Effector memory CD8-positive, alpha-beta T cell (primary cell): ENCODE results near the gene POLR3E.
A peak's percentile ranks its signal among the peaks of the same experiment; 100 is the strongest.
"Not testable (repeated sequence)": the region's sequence is repeated elsewhere in the genome, so short reads cannot be mapped to it uniquely, and the experiment has no call there.

Source experiments
- ATAC-seq: fragments of 150-1000 bp; cut with Tn5 transposase; replicated peaks from 2 replicates; pipeline ENCODE4 v1.10.0; 2021; ENCODE audit warnings: mild to moderate bottlenecking, moderate library complexity
- DNase-seq, 3 experiments: peaks; one replicate each; pipeline ENCODE4 v3.0.0; 2021
- H3K27ac Mint-ChIP-seq, 2 donors: one replicate each; pipeline ENCODE4 v1.8.0; 2022; ENCODE audit warnings: mild to moderate bottlenecking in 2 of 2, mixed read lengths in 2 of 2, moderate library complexity in 2 of 2
- H3K27me3 Mint-ChIP-seq, 2 donors: one replicate each; pipeline ENCODE4 v1.8.0; 2022; ENCODE audit warnings: mixed read lengths in 2 of 2
- H3K36me3 Mint-ChIP-seq: one replicate; pipeline ENCODE4 v1.8.0; 2022; ENCODE audit warnings: mild to moderate bottlenecking, moderate library complexity, mixed read lengths; ENCODE audit not compliant: insufficient read depth
- H3K4me1 Mint-ChIP-seq, 2 donors: one replicate each; pipeline ENCODE4 v1.8.0; 2022; ENCODE audit warnings: low read depth in 2 of 2, mixed read lengths in 2 of 2
- H3K4me3 Mint-ChIP-seq, 2 donors: one replicate each; pipeline ENCODE4 v1.8.0; 2022; ENCODE audit warnings: mild to moderate bottlenecking in 2 of 2, mixed read lengths in 2 of 2, moderate library complexity in 2 of 2
- H3K9me3 Mint-ChIP-seq, 2 donors: one replicate each; pipeline ENCODE4 v1.8.0; 2022; ENCODE audit warnings: mixed read lengths in 2 of 2

Gene POLR3E

DNA sequence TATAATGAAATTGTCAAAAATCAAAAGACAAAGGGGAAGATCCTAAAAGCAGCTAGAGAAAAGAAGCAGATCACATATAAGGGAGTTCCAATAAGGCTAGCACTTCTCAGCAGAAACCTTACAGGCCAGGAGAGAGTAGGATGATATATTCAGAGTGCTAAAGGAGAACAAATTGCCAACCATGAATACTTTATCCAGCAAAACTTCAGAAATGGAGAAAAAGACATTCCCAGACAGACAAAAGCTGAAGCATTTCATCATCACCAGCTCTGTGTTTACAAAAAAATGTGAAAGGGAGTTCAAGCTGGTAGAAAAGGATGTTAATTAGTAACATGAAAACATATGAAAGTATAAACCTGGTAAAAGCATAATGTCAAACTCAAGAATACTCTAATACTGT lies 39.8 kb downstream of the POLR3E start:
- Mint-ChIP-seq H3K27ac (no peak overlapping the region), H3K27me3 (no peaks in the 10 kb centered on the region), H3K4me3 (no peak overlapping the region), H3K4me1 (peaks cover 0 to 3% of the 10 kb centered on the region in 2 donors), H3K9me3 (peaks cover 5 to 20% of the 10 kb centered on the region in 2 donors), H3K36me3 (peaks cover 44% of the 10 kb centered on the region)
- ATAC-seq (no peak), DNase-seq (no peak)

DNA sequence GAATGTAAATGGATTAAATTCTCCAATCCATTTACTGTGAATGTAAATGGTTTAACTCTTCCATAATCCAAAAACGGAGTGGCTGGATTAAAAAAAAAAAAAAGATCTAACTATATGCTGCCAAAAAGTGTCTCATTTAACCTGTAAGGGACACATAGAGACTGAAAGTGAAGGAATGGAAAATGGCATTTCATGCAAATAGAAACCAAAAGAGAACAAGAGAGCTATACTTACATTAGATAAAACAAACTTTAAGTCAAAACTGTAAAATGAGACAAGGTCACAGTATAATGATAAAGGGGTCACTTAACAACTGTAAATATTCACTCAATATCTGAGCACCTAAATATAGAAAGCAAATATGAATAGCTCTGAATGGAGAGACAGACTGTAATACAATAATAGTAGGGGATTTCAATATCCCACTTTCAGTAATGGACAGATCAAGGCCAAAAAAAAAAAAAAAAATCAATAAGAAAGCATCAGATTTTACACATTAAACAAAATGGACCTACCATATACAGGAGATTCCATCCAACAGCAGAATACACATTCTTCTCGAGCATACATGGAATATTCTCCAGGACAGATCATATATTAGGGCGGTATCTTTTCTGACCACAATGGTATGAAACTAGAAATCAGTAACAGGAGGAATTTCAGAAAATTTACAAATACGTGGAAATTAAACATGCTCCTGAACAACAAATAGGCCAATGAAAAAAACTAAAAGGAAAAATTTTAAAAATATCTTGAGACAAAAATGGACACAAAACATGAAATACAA lies 40.8 kb downstream of the POLR3E start:
- peaks cover 37% of the 10 kb centered on the region for H3K36me3 Mint-ChIP-seq
- no peak for ATAC-seq
- peaks cover 5 to 20% of the 10 kb centered on the region in 2 donors for H3K9me3 Mint-ChIP-seq
- no peaks in the 10 kb centered on the region for H3K4me1 Mint-ChIP-seq
- no peak overlapping the region for H3K4me3 Mint-ChIP-seq
- no peaks in the 10 kb centered on the region for H3K27me3 Mint-ChIP-seq
- no peak for DNase-seq
- peak overlapping the region; percentile 3 to 16 for H3K27ac Mint-ChIP-seq

DNA sequence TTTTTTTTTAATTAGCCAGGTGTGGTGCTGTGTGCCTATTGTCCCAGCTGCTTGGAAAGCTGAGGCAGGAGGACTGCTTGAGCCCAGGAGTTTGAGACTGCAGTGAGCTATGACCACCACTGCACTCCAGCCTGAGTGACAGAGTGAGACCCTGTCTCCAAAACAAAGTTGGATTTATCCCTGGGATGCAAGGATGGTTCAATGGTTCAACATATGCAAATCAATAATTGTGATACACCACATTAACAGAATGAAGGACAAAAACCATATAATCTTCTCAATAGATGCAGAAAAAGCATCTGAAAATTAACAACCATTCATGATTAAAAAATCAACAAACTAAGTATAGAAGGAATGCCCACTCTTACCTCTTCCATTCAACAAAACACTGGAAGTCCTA lies 43.7 kb downstream of the POLR3E start:
- peaks cover 32% of the 10 kb centered on the region for H3K36me3 Mint-ChIP-seq
- H3K9me3 Mint-ChIP-seq, result peaks cover 5 to 20% of the 10 kb centered on the region in 2 donors
- H3K27ac Mint-ChIP-seq, result no peak overlapping the region
- H3K4me3 Mint-ChIP-seq, result no peak overlapping the region
- no peaks in the 10 kb centered on the region for H3K4me1 Mint-ChIP-seq
- DNase-seq, result no peak
- H3K27me3 Mint-ChIP-seq, result no peaks in the 10 kb centered on the region
- ATAC-seq, result no peak

DNA sequence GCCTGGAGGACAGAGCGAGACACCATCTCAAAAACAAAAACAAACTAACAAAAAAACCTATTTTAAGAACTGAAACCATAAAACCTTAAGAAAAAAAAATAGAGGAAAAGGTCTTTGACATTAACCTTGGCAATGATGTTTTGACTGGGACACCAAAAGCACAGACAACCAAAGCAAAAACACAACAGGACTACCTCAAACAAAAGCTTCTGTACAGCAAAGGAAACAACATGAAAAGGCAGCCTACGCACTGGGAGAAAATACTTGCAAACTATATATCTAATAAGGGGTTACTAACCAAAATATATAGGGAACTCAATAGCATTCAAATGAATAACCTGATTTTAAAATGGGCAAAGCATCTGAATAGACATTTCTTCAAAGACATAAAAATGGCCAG lies 44.9 kb downstream of the POLR3E start:
- Mint-ChIP-seq H3K4me3 (no peak overlapping the region), H3K36me3 (peaks cover 33% of the 10 kb centered on the region), H3K9me3 (peaks cover 0 to 9% of the 10 kb centered on the region in 2 donors), H3K27me3 (no peaks in the 10 kb centered on the region), H3K27ac (no peak overlapping the region), H3K4me1 (peaks cover 1 to 4% of the 10 kb centered on the region in 2 donors)
- ATAC-seq (no peak), DNase-seq (no peak)

DNA sequence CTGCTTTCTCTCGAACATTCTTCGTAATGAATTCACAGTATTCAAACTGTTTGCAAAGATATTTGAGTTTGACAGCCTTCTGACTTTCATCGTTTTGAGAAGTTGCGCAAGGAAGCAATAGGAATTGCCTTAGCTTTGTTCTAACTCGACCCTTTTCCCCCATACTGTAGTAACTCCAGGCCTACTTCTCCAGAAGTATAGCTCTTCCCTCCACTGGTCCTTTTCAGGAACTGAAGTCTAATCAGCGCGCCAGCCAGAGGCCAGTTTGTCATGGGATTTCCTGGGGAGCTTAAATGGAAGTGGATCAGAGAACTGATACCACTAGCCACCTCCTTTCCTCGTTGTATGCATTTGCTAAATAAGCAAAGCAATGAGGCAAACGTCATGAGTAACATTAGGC lies 49.3 kb downstream of the POLR3E start:
- no peak for DNase-seq
- Mint-ChIP-seq H3K27me3 (no peaks in the 10 kb centered on the region), H3K9me3 (no peaks in the 10 kb centered on the region), H3K27ac (peak overlapping the region; percentile 26 to 76), H3K4me1 (peaks cover 1 to 4% of the 10 kb centered on the region in 2 donors), H3K4me3 (no peak overlapping the region), H3K36me3 (peaks cover 48% of the 10 kb centered on the region)
- ATAC-seq, result no peak

DNA sequence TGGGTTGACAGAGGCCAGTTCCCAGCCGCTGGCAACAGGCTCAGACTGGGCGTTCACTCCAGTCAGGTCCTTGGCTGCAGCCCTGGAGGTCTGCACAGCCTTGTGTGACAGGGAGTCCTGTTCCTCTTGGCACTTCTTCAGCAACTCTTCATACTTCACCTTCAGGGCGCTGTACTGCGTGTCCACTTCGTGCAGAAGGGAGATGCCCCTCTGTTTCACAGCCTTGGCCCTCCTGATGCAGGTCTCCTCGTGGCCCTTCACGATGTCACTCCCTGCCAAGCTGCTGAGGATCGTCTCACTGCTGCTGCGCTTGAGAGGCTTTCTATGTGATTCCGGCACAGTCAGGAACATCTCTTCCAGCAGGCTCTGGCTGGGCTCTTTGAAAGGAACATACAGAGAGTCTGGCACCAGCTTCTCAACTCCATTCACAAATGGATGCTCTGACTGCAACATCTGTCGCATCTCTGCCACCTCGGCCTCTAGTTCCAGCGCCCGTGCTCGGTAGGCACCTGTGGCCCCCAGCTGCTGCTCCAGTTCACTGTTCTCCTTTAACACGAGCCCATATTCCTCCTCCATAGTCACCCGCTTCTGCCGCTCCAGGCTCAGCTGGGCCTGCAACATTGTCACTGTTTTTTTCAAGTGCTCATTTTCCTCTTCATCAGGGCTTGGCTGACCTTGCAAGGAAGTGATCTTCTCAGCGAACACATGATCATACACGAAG lies 50.1 kb downstream of the POLR3E start:
- DNase-seq (no peak), ATAC-seq (no peak)
- H3K36me3 Mint-ChIP-seq, result peaks cover 48% of the 10 kb centered on the region
- H3K9me3 Mint-ChIP-seq, result no peaks in the 10 kb centered on the region
- H3K27ac Mint-ChIP-seq, result peak overlapping the region; percentile 26 to 76
- no peak overlapping the region for H3K4me3 Mint-ChIP-seq
- peaks cover 1 to 4% of the 10 kb centered on the region in 2 donors for H3K4me1 Mint-ChIP-seq
- no peaks in the 10 kb centered on the region for H3K27me3 Mint-ChIP-seq

DNA sequence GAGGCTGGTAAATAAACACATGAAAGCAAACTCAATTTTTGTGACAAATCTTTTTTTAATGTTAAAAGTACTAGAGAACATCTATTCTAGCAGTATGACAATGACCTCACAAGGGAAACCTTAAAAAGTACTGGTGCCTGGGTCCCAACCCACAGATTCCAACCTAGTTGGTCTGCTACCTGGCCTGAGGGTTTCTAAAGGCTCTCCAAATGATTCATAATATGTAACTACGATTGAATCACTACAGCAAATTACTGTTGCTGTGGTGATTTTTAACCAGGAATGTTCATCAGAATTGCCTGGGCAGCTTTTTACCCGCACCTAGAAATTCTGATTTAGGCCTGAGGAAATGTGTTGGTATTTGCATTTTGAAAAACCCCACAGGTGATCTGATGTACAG lies 51.1 kb downstream of the POLR3E start:
- H3K9me3 Mint-ChIP-seq, result no peaks in the 10 kb centered on the region
- peak overlapping the region; percentile 26 to 60 for H3K27ac Mint-ChIP-seq
- no peaks in the 10 kb centered on the region for H3K27me3 Mint-ChIP-seq
- H3K36me3 Mint-ChIP-seq, result peaks cover 48% of the 10 kb centered on the region
- H3K4me1 Mint-ChIP-seq, result peaks cover 1 to 7% of the 10 kb centered on the region in 2 donors
- H3K4me3 Mint-ChIP-seq, result no peak overlapping the region
- no peak for DNase-seq
- ATAC-seq, result no peak

DNA sequence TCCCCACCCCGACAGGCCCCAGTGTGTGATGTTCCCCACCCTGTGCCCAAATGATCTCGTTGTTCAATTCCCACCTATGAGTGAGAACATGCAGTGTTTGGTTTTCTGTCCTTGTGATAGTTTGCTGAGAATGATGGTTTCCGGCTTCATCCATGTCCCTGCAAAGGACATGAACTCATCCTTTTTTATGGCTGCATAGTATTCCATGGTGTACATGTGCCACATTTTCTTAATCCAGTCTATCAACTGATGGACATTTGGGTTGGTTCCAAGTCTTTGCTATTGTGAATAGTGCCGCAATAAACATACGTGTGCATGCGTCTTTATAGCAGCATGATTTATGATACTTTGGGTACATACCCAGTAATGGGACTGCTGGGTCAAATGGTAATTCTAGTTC lies 53.8 kb downstream of the POLR3E start:
- H3K4me1 Mint-ChIP-seq, result peaks cover 13 to 25% of the 10 kb centered on the region in 2 donors
- H3K9me3 Mint-ChIP-seq, H3K27ac Mint-ChIP-seq, ATAC-seq, DNase-seq, H3K4me3 Mint-ChIP-seq, H3K27me3 Mint-ChIP-seq: not testable (repeated sequence)
- H3K36me3 Mint-ChIP-seq, result peaks cover 38% of the 10 kb centered on the region

DNA sequence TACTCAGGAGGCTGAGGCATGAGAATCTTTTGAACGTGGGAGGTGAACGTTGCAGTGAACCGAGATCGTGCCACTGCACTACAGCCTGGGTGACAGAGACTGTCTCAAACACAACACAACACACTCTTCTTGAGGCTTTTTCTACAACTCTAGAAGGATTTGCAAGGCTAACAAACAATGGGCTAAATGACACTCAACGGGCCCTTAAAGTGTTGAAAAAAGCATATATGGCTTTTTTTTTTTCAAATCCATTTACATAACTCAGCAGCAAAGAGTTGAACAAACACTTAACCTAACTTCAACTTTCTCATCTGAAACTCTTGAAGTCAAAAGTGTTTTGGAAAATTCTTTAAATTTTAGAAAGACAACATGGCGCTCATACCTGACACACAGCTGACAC lies 54.9 kb downstream of the POLR3E start:
- Mint-ChIP-seq H3K4me1 (peaks cover 13 to 20% of the 10 kb centered on the region in 2 donors), H3K27me3 (no peaks in the 10 kb centered on the region), H3K36me3 (peaks cover 39% of the 10 kb centered on the region), H3K4me3 (no peak overlapping the region), H3K9me3 (no peaks in the 10 kb centered on the region), H3K27ac (no peak overlapping the region)
- DNase-seq (no peak), ATAC-seq (no peak)

DNA sequence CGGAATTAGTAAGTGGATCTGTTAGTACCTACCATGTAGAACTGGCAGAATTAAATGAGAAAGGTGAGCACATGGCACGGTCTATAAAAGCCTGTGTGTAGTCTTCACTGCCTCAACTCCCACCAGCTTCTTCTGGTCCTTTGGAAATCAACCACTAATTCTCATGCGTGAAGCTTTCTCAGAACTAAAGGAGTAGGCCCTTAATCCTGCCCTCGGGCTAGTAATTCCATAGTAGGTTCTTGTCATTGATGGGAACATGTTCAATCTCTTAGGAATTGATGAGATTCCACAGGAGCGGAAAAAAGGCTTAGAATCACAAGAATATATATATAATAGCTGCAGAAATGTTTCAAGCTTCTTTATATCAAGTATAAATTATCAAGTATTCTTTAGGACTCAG lies 55.5 kb downstream of the POLR3E start:
- H3K4me3 Mint-ChIP-seq, result no peak overlapping the region
- peaks cover 33% of the 10 kb centered on the region for H3K36me3 Mint-ChIP-seq
- ATAC-seq (no peak), DNase-seq (no peak)
- no peaks in the 10 kb centered on the region for H3K27me3 Mint-ChIP-seq
- no peak overlapping the region for H3K27ac Mint-ChIP-seq
- H3K4me1 Mint-ChIP-seq, result peaks cover 18 to 25% of the 10 kb centered on the region in 2 donors
- H3K9me3 Mint-ChIP-seq, result no peaks in the 10 kb centered on the region

DNA sequence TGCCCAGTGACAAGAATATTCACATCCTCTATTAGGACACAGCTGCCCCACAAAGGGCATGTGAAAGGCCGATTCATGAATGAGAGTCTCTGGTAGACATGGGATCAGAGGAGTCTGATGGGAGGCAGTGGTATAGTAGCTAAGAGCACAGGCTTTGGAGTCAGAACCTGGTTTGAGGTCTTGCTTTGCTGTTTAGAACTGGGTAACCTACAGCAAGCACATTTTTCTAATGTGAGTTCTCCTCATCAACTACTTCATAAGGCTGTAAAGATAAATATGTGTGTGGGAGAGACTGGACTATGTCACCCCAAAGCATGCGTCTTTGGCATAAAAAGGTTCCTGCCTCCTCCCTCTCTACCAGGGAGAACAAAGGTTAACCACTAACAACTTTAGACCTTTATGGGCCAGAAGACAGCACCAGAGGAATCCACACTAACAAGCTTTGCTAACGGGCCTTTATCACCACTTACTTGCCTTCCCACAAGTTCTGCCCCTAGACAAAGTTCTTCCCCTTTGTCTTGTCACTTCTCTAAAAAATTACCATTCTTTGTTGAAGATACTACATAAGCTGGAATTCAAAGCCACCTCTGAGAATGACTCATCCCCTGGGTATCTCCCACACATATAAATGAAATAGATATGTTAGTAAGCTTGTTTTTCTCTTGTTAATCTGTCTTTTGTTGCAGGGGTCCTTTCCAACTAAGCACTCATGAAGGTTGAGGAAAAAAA lies 56.1 kb downstream of the POLR3E start:
- DNase-seq, result no peak
- Mint-ChIP-seq H3K4me1 (peaks cover 22 to 32% of the 10 kb centered on the region in 2 donors), H3K9me3 (no peaks in the 10 kb centered on the region)

DNA sequence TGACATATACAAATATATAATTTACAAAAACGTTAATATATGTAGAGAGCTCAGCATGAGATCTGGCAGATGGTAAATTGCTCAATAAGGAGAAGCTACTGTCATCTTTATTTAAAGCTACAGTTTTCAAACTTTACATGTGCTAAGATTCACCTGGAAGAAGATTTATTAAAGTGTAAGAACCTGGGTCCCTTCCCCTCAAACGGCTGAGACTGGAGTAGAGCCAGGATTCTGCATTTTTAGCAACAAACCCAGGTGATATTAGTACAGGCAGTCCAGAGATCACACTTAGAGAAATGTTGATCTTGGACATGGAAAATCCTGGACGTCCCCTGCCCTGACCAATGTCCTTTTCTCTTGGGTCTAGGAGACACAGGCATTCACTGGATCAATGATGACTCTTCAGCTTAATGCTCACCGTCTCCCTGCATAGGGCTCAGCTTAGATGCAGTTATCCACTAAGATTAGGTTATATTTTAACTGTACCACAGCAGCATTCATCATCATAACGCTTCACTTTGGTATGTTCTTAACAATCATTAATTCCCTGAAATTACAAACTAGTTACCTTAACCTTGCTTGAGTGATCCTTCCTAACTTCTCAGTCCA lies 56.8 kb downstream of the POLR3E start:
- Mint-ChIP-seq H3K36me3 (peaks cover 22% of the 10 kb centered on the region), H3K9me3 (no peaks in the 10 kb centered on the region), H3K27ac (peak overlapping the region; percentile 46 to 61), H3K4me3 (no peak overlapping the region), H3K4me1 (peaks cover 22 to 37% of the 10 kb centered on the region in 2 donors), H3K27me3 (no peaks in the 10 kb centered on the region)
- DNase-seq (no peak), ATAC-seq (no peak)

More for the DNA sequence above, 56.1 kb downstream of the POLR3E start:
- no peaks in the 10 kb centered on the region for H3K27me3 Mint-ChIP-seq
- H3K27ac Mint-ChIP-seq, result peak overlapping the region; percentile 46 to 61
- peak; percentile 12 for ATAC-seq
- H3K4me3 Mint-ChIP-seq, result no peak overlapping the region
- peaks cover 27% of the 10 kb centered on the region for H3K36me3 Mint-ChIP-seq

DNA sequence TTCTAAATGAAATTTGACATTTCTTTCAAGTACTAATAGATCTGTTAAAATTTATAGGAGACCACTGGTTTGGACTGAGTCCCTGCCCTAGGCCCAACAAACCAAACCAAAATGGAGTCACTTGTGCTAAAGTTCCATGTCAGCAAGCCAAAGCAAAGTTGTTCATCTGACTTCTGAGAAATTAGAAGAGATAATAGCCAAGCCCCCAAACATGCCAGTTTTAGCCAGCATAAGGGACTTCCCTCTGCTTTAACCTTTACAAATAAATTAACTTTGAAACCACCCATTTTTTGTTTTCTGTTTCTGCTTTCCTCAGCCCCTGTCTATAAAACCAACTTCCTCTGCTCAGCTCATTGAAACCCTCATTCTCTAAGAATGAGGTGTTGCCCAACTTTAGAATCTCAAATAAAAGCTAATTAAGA lies 58.3 kb downstream of the POLR3E start:
- peak; percentile 11 for ATAC-seq

More for the DNA sequence above, 58.3 kb downstream of the POLR3E start:
- no peak for DNase-seq
- Mint-ChIP-seq H3K27ac (peak overlapping the region in 1 of 2 donors; percentile 59), H3K9me3 (no peaks in the 10 kb centered on the region), H3K36me3 (peaks cover 12% of the 10 kb centered on the region), H3K4me1 (peaks cover 28 to 43% of the 10 kb centered on the region in 2 donors), H3K4me3 (peak overlapping the region in 1 of 2 donors; percentile 23), H3K27me3 (no peaks in the 10 kb centered on the region)
